Glutamatergic neuron (in vitro differentiated cells): ENCODE measurements around the gene ZNF200. TPM values are rescaled to one million over a fixed set of nuclear protein-coding genes. Genes with fewer than 3 reads are reported as not detected.

ENCODE experiments used
- DNase-seq: peaks from one replicate; pipeline ENCODE4 v3.0.0; 2022
- H3K27ac Mint-ChIP-seq: one replicate; pipeline ENCODE4 v1.8.0; 2020; ENCODE audit warnings: mild to moderate bottlenecking, mixed read lengths, inconsistent platforms; ENCODE audit not compliant: unreplicated experiment
- H3K27me3 Mint-ChIP-seq: one replicate; pipeline ENCODE4 v1.8.0; 2020; ENCODE audit warnings: mild to moderate bottlenecking, moderate library complexity, mixed read lengths, inconsistent platforms; ENCODE audit not compliant: unreplicated experiment
- H3K36me3 Mint-ChIP-seq: one replicate; pipeline ENCODE4 v1.8.0; 2020; ENCODE audit warnings: mild to moderate bottlenecking, mixed read lengths, inconsistent platforms; ENCODE audit not compliant: unreplicated experiment
- H3K4me1 Mint-ChIP-seq: one replicate; pipeline ENCODE4 v1.8.0; 2020; ENCODE audit warnings: mild to moderate bottlenecking, low read depth, mixed read lengths, inconsistent platforms; ENCODE audit not compliant: unreplicated experiment
- H3K4me3 Mint-ChIP-seq: one replicate; pipeline ENCODE4 v1.8.0; 2020; ENCODE audit warnings: mild to moderate bottlenecking, mixed read lengths, inconsistent platforms; ENCODE audit not compliant: unreplicated experiment
- H3K9me3 Mint-ChIP-seq: one replicate; pipeline ENCODE4 v1.8.0; 2020; ENCODE audit warnings: mild to moderate bottlenecking, moderate library complexity, mixed read lengths, inconsistent platforms; ENCODE audit not compliant: unreplicated experiment
- total RNA-seq: library from RNA; stranded (reverse); fragmentation: NEBNext Ultra II Directional; extraction: Animal tissue kit (Norgen Biotek cat#: 25700); gene quantifications from one replicate; pipeline ENCODE4 v1.2.1, GENCODE V29; 2021; ENCODE audit not compliant: unreplicated experiment
- TF ChIP-seq, protein P1 (sequence below): fragments of 200-600 bp; sonication (generic); IDR thresholded peaks from one replicate; pipeline ENCODE4 v1.5.0; 2021; ENCODE audit not compliant: partially characterized antibody, unreplicated experiment

The ZNF200 gene
- total RNA-seq, 1 donor from 2014 or later = 12.2 TPM

DNA sequence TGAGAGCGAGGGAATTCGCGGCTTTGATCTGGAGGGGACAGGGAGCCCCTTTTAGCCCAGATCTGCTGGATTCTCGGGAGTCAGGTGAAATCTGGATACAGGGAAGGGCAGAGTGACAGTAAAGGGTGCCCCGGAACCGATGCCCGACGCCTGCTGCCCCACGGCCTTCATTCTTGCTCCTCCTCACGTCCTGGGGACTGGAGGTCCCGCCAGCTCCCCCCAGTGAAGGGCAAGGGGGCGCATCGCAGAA lies 46.4 kb downstream of the ZNF200 start:
- TF ChIP-seq, protein P1, sequence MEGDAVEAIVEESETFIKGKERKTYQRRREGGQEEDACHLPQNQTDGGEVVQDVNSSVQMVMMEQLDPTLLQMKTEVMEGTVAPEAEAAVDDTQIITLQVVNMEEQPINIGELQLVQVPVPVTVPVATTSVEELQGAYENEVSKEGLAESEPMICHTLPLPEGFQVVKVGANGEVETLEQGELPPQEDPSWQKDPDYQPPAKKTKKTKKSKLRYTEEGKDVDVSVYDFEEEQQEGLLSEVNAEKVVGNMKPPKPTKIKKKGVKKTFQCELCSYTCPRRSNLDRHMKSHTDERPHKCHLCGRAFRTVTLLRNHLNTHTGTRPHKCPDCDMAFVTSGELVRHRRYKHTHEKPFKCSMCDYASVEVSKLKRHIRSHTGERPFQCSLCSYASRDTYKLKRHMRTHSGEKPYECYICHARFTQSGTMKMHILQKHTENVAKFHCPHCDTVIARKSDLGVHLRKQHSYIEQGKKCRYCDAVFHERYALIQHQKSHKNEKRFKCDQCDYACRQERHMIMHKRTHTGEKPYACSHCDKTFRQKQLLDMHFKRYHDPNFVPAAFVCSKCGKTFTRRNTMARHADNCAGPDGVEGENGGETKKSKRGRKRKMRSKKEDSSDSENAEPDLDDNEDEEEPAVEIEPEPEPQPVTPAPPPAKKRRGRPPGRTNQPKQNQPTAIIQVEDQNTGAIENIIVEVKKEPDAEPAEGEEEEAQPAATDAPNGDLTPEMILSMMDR = no peak
- Mint-ChIP-seq H3K27ac (no peak overlapping the region), H3K36me3 (peaks cover 5% of the 10 kb centered on the region), H3K4me1 (peaks cover 7% of the 10 kb centered on the region), H3K4me3 (peak overlapping the region; percentile 92), H3K27me3 (peaks cover 44% of the 10 kb centered on the region), H3K9me3 (peaks cover 36% of the 10 kb centered on the region)
- no peak for DNase-seq

DNA sequence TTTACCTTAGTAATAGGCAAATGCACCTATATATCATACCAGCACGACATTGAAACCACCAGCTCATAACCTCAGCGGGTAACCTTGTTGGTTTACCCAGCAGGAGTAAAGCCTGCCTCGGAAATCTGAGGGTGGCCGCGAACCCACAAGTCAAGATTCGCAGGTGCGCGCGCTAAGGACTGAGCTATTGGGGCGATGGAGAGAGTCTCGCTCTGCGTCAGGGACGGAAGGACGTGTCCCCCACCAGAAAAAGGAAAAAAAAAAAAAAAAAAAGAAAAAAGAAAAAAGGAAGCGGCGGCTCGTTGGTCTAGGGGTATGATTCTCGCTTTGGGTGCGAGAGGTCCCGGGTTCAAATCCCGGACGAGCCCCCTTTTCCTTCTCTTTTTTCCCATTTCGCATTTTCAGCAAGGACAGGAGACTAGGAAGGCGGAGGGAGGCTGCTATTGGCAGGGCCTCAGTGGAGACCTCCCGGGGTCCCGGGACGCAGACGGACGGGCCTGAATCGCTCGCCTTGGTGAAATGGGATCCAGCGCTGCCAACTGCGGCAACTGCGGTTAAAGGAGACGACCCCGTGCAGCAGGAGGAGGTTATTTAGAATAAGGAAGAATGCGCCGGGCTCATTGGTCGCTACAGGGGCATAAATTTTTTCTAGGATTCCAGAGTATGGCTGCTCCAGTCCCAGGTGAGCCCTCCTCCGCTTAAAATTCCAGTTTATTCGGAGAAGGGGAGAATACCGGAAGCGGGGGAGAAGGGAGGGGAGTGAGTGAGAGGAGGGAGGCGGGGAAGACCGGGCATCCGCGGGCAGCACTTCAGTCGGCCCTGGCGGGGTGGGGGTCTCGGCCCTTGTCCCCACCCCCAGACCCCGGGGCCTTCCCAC lies 46.9 kb downstream of the ZNF200 start, which contains the start of gene OR1F1:
TSS of gene OR1F1 (plus strand) at position 407 of the 877 bp plus-strand sequence.
- Mint-ChIP-seq H3K27ac (no peak within 1 kb of the TSS), H3K4me1 (peaks cover 7% of the 10 kb centered on the region), H3K9me3 (peaks cover 37% of the 10 kb centered on the region), H3K27me3 (peaks cover 47% of the 10 kb centered on the region), H3K4me3 (peak within 1 kb of the TSS; percentile 92), H3K36me3 (peaks cover 5% of the 10 kb centered on the region)
- TF ChIP-seq, protein P1 = no peak
- peak; percentile 45 for DNase-seq

DNA sequence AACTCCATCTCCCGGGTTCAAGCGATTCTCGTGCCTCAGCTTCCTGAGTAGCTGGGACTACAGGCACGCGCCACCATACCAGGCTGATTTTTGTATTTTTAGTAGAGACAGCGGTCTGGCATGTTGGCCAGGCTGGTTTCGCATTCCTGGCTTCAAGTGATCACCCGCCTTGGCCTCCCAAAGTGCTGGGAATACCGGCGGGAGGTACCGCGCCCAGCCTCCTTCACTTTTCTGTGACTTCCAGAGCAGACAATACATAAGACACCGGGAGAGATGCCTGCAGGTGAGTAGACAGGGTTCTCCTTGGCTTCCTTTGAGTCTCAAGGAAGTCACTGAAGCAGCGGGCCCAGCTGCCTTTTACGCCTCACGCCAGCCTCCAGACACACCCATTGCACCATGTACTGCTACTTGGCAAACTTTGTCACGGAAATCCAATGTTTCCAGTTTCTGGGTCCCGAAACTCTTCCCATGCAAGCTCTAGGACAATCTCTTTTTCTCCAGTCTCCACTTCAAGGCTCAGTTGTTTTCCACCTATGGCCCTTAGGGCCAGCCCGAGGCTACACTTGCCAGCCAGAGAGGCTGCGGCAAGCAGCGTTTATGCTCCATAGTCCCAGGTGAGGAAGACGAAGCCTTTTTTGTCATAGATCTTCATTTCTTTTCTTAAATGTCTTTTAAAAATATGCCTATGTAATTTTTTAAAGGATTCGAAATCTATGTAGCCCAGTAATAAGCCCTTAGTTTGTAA lies 47.8 kb downstream of the ZNF200 start:
- TF ChIP-seq, protein P1 = no peak
- Mint-ChIP-seq H3K4me1 (peaks cover 8% of the 10 kb centered on the region), H3K36me3 (peaks cover 5% of the 10 kb centered on the region), H3K27me3 (peaks cover 52% of the 10 kb centered on the region), H3K9me3 (peaks cover 43% of the 10 kb centered on the region), H3K4me3 (peak overlapping the region; percentile 92), H3K27ac (no peak overlapping the region)
- DNase-seq = no peak

DNA sequence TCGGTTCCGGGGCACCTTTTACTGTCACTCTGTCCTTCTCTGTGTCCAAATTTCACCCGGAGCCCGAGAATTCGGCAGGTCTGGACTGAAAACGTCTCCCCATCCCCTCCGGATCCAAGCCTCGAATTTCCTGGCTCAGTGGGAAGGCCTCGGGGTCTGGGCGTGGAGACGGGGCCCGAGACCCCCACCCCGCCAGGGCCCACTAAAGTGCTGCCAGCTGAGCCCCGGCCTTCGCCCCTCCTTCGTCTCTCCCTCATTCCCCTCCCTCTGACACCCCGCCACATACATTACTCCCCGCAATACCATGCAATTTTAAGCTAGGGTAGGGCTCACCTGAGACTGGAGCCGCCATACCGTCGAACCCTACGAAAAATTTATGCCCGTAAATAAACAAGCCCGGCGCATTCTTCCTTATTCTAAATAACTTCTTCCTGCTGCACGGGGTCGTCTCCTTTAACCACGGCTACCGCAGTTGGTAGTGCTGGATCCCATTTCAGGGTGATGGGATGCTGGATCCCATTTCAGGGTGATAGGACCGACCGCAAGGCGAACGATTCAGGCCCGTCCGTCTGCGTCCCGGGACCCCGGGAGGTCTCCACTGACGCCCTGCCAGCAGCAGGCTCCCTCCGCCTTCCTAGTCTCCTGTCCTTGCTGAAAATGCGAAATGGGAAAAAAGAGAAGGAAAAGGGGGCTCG lies 51.4 kb downstream of the ZNF200 start:
- TF ChIP-seq, protein P1 = no peak
- DNase-seq = no peak
- Mint-ChIP-seq H3K9me3 (peaks cover 24% of the 10 kb centered on the region), H3K27ac (peak overlapping the region; percentile 57), H3K27me3 (peaks cover 46% of the 10 kb centered on the region), H3K36me3 (peaks cover 3% of the 10 kb centered on the region), H3K4me3 (peak overlapping the region; percentile 78), H3K4me1 (peaks cover 7% of the 10 kb centered on the region)
